OCI-LY7 (cell line): ENCODE measurements around the gene C13orf42.

Experiments used
- EZH2phosphoT487 ChIP-seq: fragments of 200-600 bp; sonication (generic); IDR thresholded peaks from 2 replicates; pipeline ENCODE4 v1.6.1; 2018; ENCODE audit warnings: low read depth, borderline replicate concordance, mild to moderate bottlenecking, mixed run types, antibody characterized with exemption, low read length, moderate library complexity, mixed read lengths
- TF ChIP-seq, protein P1 (sequence below): fragments of 200-600 bp; sonication (generic); conservative IDR thresholded peaks from 2 replicates; pipeline ENCODE4 v1.5.1; 2014; ENCODE audit warnings: mild to moderate bottlenecking, antibody characterized with exemption, low read length, moderate library complexity, mixed read lengths

DNA sequence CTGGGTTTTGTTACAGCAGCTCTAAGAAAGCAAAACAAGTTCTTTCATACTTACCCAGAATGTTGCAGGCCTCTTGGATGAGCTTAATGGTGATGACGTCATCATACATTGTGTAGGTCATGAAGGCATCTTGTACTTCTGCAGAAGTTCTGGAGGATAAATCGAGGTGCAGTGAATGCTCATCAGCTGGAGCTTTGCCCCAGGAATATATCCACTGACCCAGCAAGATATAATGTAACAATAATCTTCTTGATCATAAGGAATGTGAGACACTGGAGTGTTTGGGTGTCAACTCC, 63.0 kb downstream of the C13orf42 start:
- TF ChIP-seq, protein P1, sequence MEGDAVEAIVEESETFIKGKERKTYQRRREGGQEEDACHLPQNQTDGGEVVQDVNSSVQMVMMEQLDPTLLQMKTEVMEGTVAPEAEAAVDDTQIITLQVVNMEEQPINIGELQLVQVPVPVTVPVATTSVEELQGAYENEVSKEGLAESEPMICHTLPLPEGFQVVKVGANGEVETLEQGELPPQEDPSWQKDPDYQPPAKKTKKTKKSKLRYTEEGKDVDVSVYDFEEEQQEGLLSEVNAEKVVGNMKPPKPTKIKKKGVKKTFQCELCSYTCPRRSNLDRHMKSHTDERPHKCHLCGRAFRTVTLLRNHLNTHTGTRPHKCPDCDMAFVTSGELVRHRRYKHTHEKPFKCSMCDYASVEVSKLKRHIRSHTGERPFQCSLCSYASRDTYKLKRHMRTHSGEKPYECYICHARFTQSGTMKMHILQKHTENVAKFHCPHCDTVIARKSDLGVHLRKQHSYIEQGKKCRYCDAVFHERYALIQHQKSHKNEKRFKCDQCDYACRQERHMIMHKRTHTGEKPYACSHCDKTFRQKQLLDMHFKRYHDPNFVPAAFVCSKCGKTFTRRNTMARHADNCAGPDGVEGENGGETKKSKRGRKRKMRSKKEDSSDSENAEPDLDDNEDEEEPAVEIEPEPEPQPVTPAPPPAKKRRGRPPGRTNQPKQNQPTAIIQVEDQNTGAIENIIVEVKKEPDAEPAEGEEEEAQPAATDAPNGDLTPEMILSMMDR, result no peak
- no peak for TF ChIP-seq EZH2phosphoT487
